Liver (tissue), 3 donors: ENCODE results near the gene DIP2C.

Source experiments
- ATF3 ChIP-seq: IDR thresholded peaks from 2 replicates; pipeline ENCODE4 v1.6.1; 2016; ENCODE audit warnings: antibody characterized with exemption
- CTCF ChIP-seq: fragments of 150-350 bp; IDR thresholded peaks from 2 replicates; pipeline ENCODE4 v1.5.1; 2017; ENCODE audit warnings: improper control_type of control experiment, low read depth, low read length; ENCODE audit not compliant: missing input control
- EGR1 ChIP-seq, 2 donors: IDR thresholded peaks; 2 replicates each; pipeline ENCODE4 v1.6.1; 2016 to 2018; ENCODE audit warnings: antibody characterized with exemption in 2 of 2, low read depth in 2 of 2
- GABPA ChIP-seq, 2 donors: IDR thresholded peaks in 1 of 2; conservative IDR thresholded peaks in 1 of 2; 2 replicates each; pipeline ENCODE4 v1.6.1; 2016; ENCODE audit warnings: antibody characterized with exemption in 2 of 2, mild to moderate bottlenecking in 1 of 2, moderate library complexity in 1 of 2
- JUND ChIP-seq, 2 donors: IDR thresholded peaks; 2 replicates each; pipeline ENCODE4 v1.6.1; 2016; ENCODE audit warnings: antibody characterized with exemption in 2 of 2
- MAX ChIP-seq: IDR thresholded peaks from 2 replicates; pipeline ENCODE4 v1.6.1; 2016; ENCODE audit warnings: antibody characterized with exemption
- RAD21 ChIP-seq, 2 donors: IDR thresholded peaks; 2 replicates each; pipeline ENCODE4 v1.6.1; 2016; ENCODE audit warnings: antibody characterized with exemption in 2 of 2, mild to moderate bottlenecking in 2 of 2
- REST ChIP-seq: IDR thresholded peaks from 2 replicates; pipeline ENCODE4 v1.6.1; 2016; ENCODE audit warnings: antibody characterized with exemption, mild to moderate bottlenecking
- RXRA ChIP-seq, 2 donors: IDR thresholded peaks; 2 replicates each; pipeline ENCODE4 v1.6.1; 2017 to 2018; ENCODE audit warnings: antibody characterized with exemption in 2 of 2, mild to moderate bottlenecking in 1 of 2
- TAF1 ChIP-seq: conservative IDR thresholded peaks from 2 replicates; pipeline ENCODE4 v1.6.1; 2016; ENCODE audit warnings: antibody characterized with exemption, mild to moderate bottlenecking
- YY1 ChIP-seq: IDR thresholded peaks from 2 replicates; pipeline ENCODE4 v1.6.1; 2016; ENCODE audit warnings: antibody characterized with exemption, mild to moderate bottlenecking
- donor health status: healthy.
- donor health status: healthy.

GRCh38 chr10:504806-505205 lies 184.7 kb downstream of the DIP2C start:
- TF ChIP-seq CTCF: no peak
- no peak for TF ChIP-seq ATF3
- no peak for TF ChIP-seq YY1
- TF ChIP-seq EGR1 (IDR thresholded peaks at IDR 0.05; ENCODE audit: low read depth in 2 of 2): no peak
- no peak for TF ChIP-seq REST
- no peak for TF ChIP-seq RAD21 (IDR thresholded peaks at IDR 0.05)
- no peak for TF ChIP-seq GABPA (IDR thresholded peaks at IDR 0.05 in 1 of 2, conservative IDR thresholded peaks at IDR 0.05 in 1 of 2)
- no peak for TF ChIP-seq TAF1
- no peak for TF ChIP-seq RXRA (IDR thresholded peaks at IDR 0.05)
- no peak for TF ChIP-seq MAX
- TF ChIP-seq JUND (IDR thresholded peaks at IDR 0.05): no peak
